Panc1 (cell line): Measurements from ENCODE around the gene PRM2. TPM values are rescaled to one million over a fixed set of nuclear protein-coding genes. Genes with fewer than 3 reads are reported as not detected.

ENCODE experiments used
- ATAC-seq: fragments of 200-7000 bp; cut with Tn5 transposase; 2 replicates; pipeline ENCODE4 v1.9.1; 2020; ENCODE audit warnings: mild to moderate bottlenecking, moderate library complexity
- BruUV-seq: library from RNA; stranded (reverse); fragments of 400-500 nt; replicated peaks from 2 replicates; lab custom pipeline; 2021; lab: Mats Ljungman, UMichigan
- CTCF ChIA-PET: fragments of 300-600 bp; sonication (Branson Sonifier 250); formaldehyde crosslinking; loops from one replicate; lab custom pipeline; 2022; ENCODE audit warnings: antibody characterized with exemption; lab: Charles Lee
- POLR2A ChIA-PET: fragments of 300-600 bp; sonication (Branson Sonifier 250); formaldehyde crosslinking; loops from one replicate; lab custom pipeline; 2022; ENCODE audit warnings: antibody characterized with exemption; lab: Charles Lee
- DNase-seq: peaks from one replicate; pipeline ENCODE4 v3.0.0-alpha.2; 2010; ENCODE audit warnings: low read depth, low spot score
- H3K27ac ChIP-seq: 2 replicates; pipeline ENCODE4 v1.5.1; 2011; ENCODE audit warnings: mild to moderate bottlenecking, low read length, inconsistent platforms
- H3K27me3 ChIP-seq: fragments of 200-500 bp; sonication (Bioruptor generic); 2 replicates; pipeline ENCODE4 v1.6.0; 2014; ENCODE audit warnings: low read length, inconsistent platforms; ENCODE audit not compliant: control insufficient read depth, insufficient read depth
- H3K36me3 ChIP-seq: fragments of 200-500 bp; sonication (Bioruptor generic); 2 replicates; pipeline ENCODE4 v1.5.1; 2014; ENCODE audit warnings: inconsistent platforms, mild to moderate bottlenecking, low read length, moderate library complexity; ENCODE audit not compliant: control insufficient read depth, insufficient read depth
- H3K4me1 ChIP-seq: 2 replicates; pipeline ENCODE4 v1.5.1; 2011; ENCODE audit warnings: inconsistent platforms, mild to moderate bottlenecking, low read length, moderate library complexity; ENCODE audit not compliant: control insufficient read depth, insufficient read depth
- H3K4me3 ChIP-seq, 2 experiments: 2 replicates each; pipeline ENCODE4 v1.5.1; 2011 to 2012; ENCODE audit warnings: low read depth in 2 of 2, low read length in 2 of 2, mild to moderate bottlenecking in 2 of 2, inconsistent platforms in 1 of 2, moderate library complexity in 1 of 2
- H3K9me3 ChIP-seq: fragments of 200-500 bp; sonication (Bioruptor generic); 2 replicates; pipeline ENCODE4 v1.5.1; 2014; ENCODE audit warnings: low read depth, mild to moderate bottlenecking, inconsistent platforms, low read length, moderate library complexity; ENCODE audit not compliant: control insufficient read depth, insufficient read depth
- CTCF ChIP-seq: fragments of 450-650 bp; IDR thresholded peaks from 2 replicates; pipeline ENCODE4 v1.5.1; 2017; ENCODE audit warnings: mild to moderate bottlenecking
- POLR2AphosphoS5 ChIP-seq: IDR thresholded peaks from 2 replicates; pipeline ENCODE4 v1.6.1; 2012; ENCODE audit warnings: mild to moderate bottlenecking, low read depth, low read length, moderate library complexity
- REST ChIP-seq, 2 experiments: IDR thresholded peaks; 2 replicates each; pipeline ENCODE4 v1.6.1; 2011 to 2012; ENCODE audit warnings: low read depth in 2 of 2, control low read depth in 1 of 2, low read length in 1 of 2, mild to moderate bottlenecking in 1 of 2, moderate library complexity in 1 of 2; ENCODE audit not compliant: insufficient read depth in 1 of 2
- SIN3A ChIP-seq: IDR thresholded peaks from 2 replicates; pipeline ENCODE4 v1.6.1; 2012; ENCODE audit warnings: low read depth, mild to moderate bottlenecking, low read length, moderate library complexity, borderline replicate concordance; ENCODE audit not compliant: insufficient read depth
- TCF7L2 ChIP-seq: IDR thresholded peaks from 2 replicates; pipeline ENCODE4 v1.6.1; 2011; ENCODE audit warnings: mild to moderate bottlenecking, low read depth, low read length, inconsistent platforms
- in situ Hi-C: cut with HindIII; loops from 2 replicates; pipeline ENCODE4 v1.10.0; 2016; ENCODE audit warnings: low sequenced_read_pairs, low pct_unique_long_range_greater_than_20kb
- intact Hi-C: fragments of 100-400 bp; cut with micrococcal nuclease; formaldehyde crosslinking; loops from one replicate; pipeline ENCODE4 v1.10.0; 2022; ENCODE audit not compliant: unreplicated experiment
- total RNA-seq: library from RNA; stranded (reverse); gene quantifications from one replicate; pipeline ENCODE4 v1.2.1, GENCODE V29; 2021; ENCODE audit not compliant: unreplicated experiment

The PRM2 gene
- total RNA-seq, 1 experiment from 2014 or later, result not detected

GRCh38 chr16:11310634-11310977 is 34.3 kb upstream of the PRM2 start:
- BruUV-seq, result no TSS peak
- H3K4me1 ChIP-seq, result peaks cover 21% of the 10 kb centered on the region
- intact Hi-C loops (no loop called here), in situ Hi-C loops (no loop called here)
- no peak for ATAC-seq
- no peaks in the 10 kb centered on the region for H3K9me3 ChIP-seq
- no peaks in the 10 kb centered on the region for H3K36me3 ChIP-seq
- ChIA-PET POLR2A (no interaction called here), CTCF (no interaction called here)
- H3K27ac ChIP-seq, result no peak overlapping the region
- no peaks in the 10 kb centered on the region for H3K27me3 ChIP-seq
- TF ChIP-seq SIN3A, result no peak
- no peak for DNase-seq
- no peak overlapping the region for H3K4me3 ChIP-seq

- Histone ChIP-seq H3K4me3 (no peak overlapping the region), H3K9me3 (no peaks in the 10 kb centered on the region), H3K27ac (no peak overlapping the region), H3K4me1 (peaks cover 21% of the 10 kb centered on the region), H3K27me3 (no peaks in the 10 kb centered on the region), H3K36me3 (no peaks in the 10 kb centered on the region)
- DNase-seq (no peak), ATAC-seq (no peak)
- no TSS peak for BruUV-seq
- no peak for TF ChIP-seq TCF7L2
- TF ChIP-seq CTCF, result no peak
- TF ChIP-seq REST (IDR thresholded peaks at IDR 0.05; ENCODE audit: insufficient read depth in 1 of 2, low read depth in 2 of 2, low read length in 1 of 2), result no peak
- no peak for TF ChIP-seq POLR2AphosphoS5
- no peak for TF ChIP-seq SIN3A
- intact Hi-C loops (no loop called here), in situ Hi-C loops (no loop called here)
- CTCF ChIA-PET, result no interaction called here
- POLR2A ChIA-PET, result no interaction called here
These were observed 33.8 kb upstream of the PRM2 start for GRCh38 chr16:11309895-11310633.
